Cardiac muscle cell (in vitro differentiated cells and primary cell): ENCODE measurements around the gene PTPRN. TPM values are rescaled to one million over a fixed set of nuclear protein-coding genes. Genes with fewer than 3 reads are reported as not detected.

Experiments
- DNase-seq, 2 donors: peaks; one replicate each; pipeline versions ENCODE4 v3.0.0 to v3.0.0-alpha.2; 2010 to 2017; ENCODE audit warnings: low read depth in 1 of 2, low spot score in 1 of 2
- H3K27ac ChIP-seq: fragments of 200-600 bp; sonication (generic); 2 replicates; pipeline ENCODE4 v1.5.1; 2016
- H3K27me3 ChIP-seq: fragments of 200-600 bp; sonication (generic); 2 replicates; pipeline ENCODE4 v1.6.0; 2016; ENCODE audit warnings: control low read depth
- H3K36me3 ChIP-seq: fragments of 200-600 bp; sonication (generic); 2 replicates; pipeline ENCODE4 v1.5.1; 2016; ENCODE audit warnings: control low read depth
- H3K4me1 ChIP-seq: fragments of 200-600 bp; sonication (generic); 2 replicates; pipeline ENCODE4 v1.8.1; 2017; ENCODE audit warnings: low read depth, mild to moderate bottlenecking, mixed run types
- H3K4me3 ChIP-seq: fragments of 200-600 bp; sonication (generic); 2 replicates; pipeline ENCODE4 v1.5.1; 2016; ENCODE audit warnings: mild to moderate bottlenecking
- H3K9me3 ChIP-seq: fragments of 200-600 bp; sonication (generic); 2 replicates; pipeline ENCODE4 v1.5.1; 2017; ENCODE audit warnings: low read depth, mild to moderate bottlenecking, control low read depth
- CTCF ChIP-seq: IDR thresholded peaks from 2 replicates; pipeline ENCODE4 v1.5.1; 2012; ENCODE audit warnings: low read depth, mild to moderate bottlenecking, low read length
- polyA plus RNA-seq: library from polyadenylated mRNA; unstranded; fragments of >200 nt; fragmentation: Nextera tagmentation; extraction: Ambion mirVana; gene quantifications from 2 replicates; pipeline ENCODE4 v1.2.1, GENCODE V29; 2016
- total RNA-seq: library from RNA; depleted of rRNA; stranded (reverse); fragments of >200 nt; gene quantifications from 2 replicates; pipeline ENCODE4 v1.2.3, GENCODE V29; 2016

Gene PTPRN
- total and polyA plus RNA-seq, 2 experiments from 2014 or later: 0.36 to 1.4 TPM

- no peak overlapping the region for H3K27ac ChIP-seq
- H3K27me3 ChIP-seq: peaks cover 27% of the 10 kb centered on the region
- no peaks in the 10 kb centered on the region for H3K36me3 ChIP-seq
- H3K4me1 ChIP-seq: peaks cover 16% of the 10 kb centered on the region
- H3K4me3 ChIP-seq: no peak overlapping the region
- no peaks in the 10 kb centered on the region for H3K9me3 ChIP-seq
- no peak for DNase-seq
- no peak for TF ChIP-seq CTCF
Measured at GRCh38 chr2:219248845-219249202, 60.4 kb downstream of the PTPRN start.

GRCh38 chr2:219247678-219248642 is 61.2 kb downstream of the PTPRN start:
- Histone ChIP-seq H3K4me1 (peaks cover 11% of the 10 kb centered on the region), H3K9me3 (no peaks in the 10 kb centered on the region), H3K27ac (no peak overlapping the region), H3K27me3 (peaks cover 18% of the 10 kb centered on the region), H3K36me3 (no peaks in the 10 kb centered on the region), H3K4me3 (no peak overlapping the region)
- no peak for TF ChIP-seq CTCF
- no peak for DNase-seq

GRCh38 chr2:219246559-219246958 is 62.6 kb downstream of the PTPRN start:
- no peak overlapping the region for H3K4me3 ChIP-seq
- H3K27me3 ChIP-seq: peaks cover 4% of the 10 kb centered on the region
- no peak for DNase-seq
- no peaks in the 10 kb centered on the region for H3K36me3 ChIP-seq
- no peaks in the 10 kb centered on the region for H3K9me3 ChIP-seq
- no peak for TF ChIP-seq CTCF
- H3K4me1 ChIP-seq: peaks cover 9% of the 10 kb centered on the region
- H3K27ac ChIP-seq: no peak overlapping the region

GRCh38 chr2:219245899-219246230 is 63.3 kb downstream of the PTPRN start:
- no peak for DNase-seq
- H3K4me3 ChIP-seq: peak overlapping the region; percentile 75
- peaks cover 9% of the 10 kb centered on the region for H3K4me1 ChIP-seq
- no peaks in the 10 kb centered on the region for H3K9me3 ChIP-seq
- no peaks in the 10 kb centered on the region for H3K36me3 ChIP-seq
- TF ChIP-seq CTCF: no peak
- H3K27me3 ChIP-seq: no peaks in the 10 kb centered on the region
- H3K27ac ChIP-seq: peak overlapping the region; percentile 82

GRCh38 chr2:219245148-219245898 is 63.9 kb downstream of the PTPRN start, which contains the start of the genes GLB1L and STK16:
Gene GLB1L (minus strand): TSS chr2:219245444. CDS start chr2:219243573, 1,871 bp downstream.
Gene STK16 (plus strand): TSS chr2:219245479. CDS start chr2:219246000, 521 bp downstream.
- Histone ChIP-seq H3K9me3 (no peaks in the 10 kb centered on the region), H3K36me3 (no peaks in the 10 kb centered on the region), H3K27ac (peak within 1 kb of the TSS; percentile 82), H3K4me3 (peak within 1 kb of the TSS; percentile 75), H3K27me3 (no peaks in the 10 kb centered on the region), H3K4me1 (peaks cover 9% of the 10 kb centered on the region)
- TF ChIP-seq CTCF: no peak
- peak; percentile 94 to 96 for DNase-seq
